Measurements from ENCODE around the gene TRIP4.

DNA sequence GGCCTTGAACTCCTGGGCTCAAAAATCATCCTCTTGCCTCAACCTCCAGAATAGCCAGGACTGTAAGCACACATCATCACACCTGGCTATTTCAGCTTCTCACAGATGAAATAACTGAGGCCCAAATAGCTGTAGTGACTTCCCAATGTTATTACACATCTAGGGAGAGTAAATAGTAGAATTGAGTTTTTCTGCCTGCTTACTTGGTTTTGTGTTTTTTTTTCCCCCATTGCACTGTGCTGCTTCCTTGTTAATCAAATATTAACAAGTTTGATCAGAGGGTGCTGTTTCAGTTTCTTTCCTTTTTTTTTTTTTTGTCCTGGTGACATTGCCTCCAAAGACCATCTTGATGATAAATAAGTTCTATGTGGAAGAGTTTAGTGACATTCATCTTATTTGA is 96.1 kb downstream of the TRIP4 start:
- TF ChIP-seq, protein P1, sequence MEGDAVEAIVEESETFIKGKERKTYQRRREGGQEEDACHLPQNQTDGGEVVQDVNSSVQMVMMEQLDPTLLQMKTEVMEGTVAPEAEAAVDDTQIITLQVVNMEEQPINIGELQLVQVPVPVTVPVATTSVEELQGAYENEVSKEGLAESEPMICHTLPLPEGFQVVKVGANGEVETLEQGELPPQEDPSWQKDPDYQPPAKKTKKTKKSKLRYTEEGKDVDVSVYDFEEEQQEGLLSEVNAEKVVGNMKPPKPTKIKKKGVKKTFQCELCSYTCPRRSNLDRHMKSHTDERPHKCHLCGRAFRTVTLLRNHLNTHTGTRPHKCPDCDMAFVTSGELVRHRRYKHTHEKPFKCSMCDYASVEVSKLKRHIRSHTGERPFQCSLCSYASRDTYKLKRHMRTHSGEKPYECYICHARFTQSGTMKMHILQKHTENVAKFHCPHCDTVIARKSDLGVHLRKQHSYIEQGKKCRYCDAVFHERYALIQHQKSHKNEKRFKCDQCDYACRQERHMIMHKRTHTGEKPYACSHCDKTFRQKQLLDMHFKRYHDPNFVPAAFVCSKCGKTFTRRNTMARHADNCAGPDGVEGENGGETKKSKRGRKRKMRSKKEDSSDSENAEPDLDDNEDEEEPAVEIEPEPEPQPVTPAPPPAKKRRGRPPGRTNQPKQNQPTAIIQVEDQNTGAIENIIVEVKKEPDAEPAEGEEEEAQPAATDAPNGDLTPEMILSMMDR (IDR thresholded peaks at IDR 0.05; ENCODE audit: extremely low read depth in 1 of 2, insufficient read depth in 1 of 2, low read depth in 1 of 2, low read length in 2 of 2), result no peak
- TF ChIP-seq POLR2A (IDR thresholded peaks at IDR 0.05; ENCODE audit: low read depth, low read length), result no peak
- TF ChIP-seq POLR2AphosphoS5 (IDR thresholded peaks at IDR 0.05; ENCODE audit: insufficient read depth, low read depth, low read length), result no peak
- no peak for TF ChIP-seq EZH2 (IDR thresholded peaks at IDR 0.05; ENCODE audit: borderline replicate concordance, low read depth, low read length, severe bottlenecking)

Measured in endothelial cell of umbilical vein (primary cell).